H9 (cell line): ENCODE data around the gene EPB41L2. TPM values are rescaled to one million over a fixed set of nuclear protein-coding genes. Genes with fewer than 3 reads are reported as not detected.

Source experiments
- DNase-seq: peaks from one replicate; pipeline ENCODE4 v3.0.0-alpha.2; 2017
- H2AFZ ChIP-seq: one replicate; pipeline ENCODE4 v1.6.1; 2013; ENCODE audit warnings: mild to moderate bottlenecking, low read length, control low read depth, moderate library complexity
- H2AK5ac ChIP-seq: 2 replicates; pipeline ENCODE4 v1.6.1; 2013; ENCODE audit warnings: low read length, control low read depth, mixed read lengths; ENCODE audit not compliant: insufficient read length
- H2BK120ac ChIP-seq: one replicate; pipeline ENCODE4 v1.6.1; 2013; ENCODE audit warnings: low read depth, mild to moderate bottlenecking, low read length, control low read depth, inconsistent platforms; ENCODE audit not compliant: poor library complexity, severe bottlenecking
- H2BK12ac ChIP-seq: 2 replicates; pipeline ENCODE4 v1.6.1; 2013; ENCODE audit warnings: low read length, control low read depth, mixed read lengths, low read depth; ENCODE audit not compliant: insufficient read length
- H2BK15ac ChIP-seq: 2 replicates; pipeline ENCODE4 v1.6.1; 2013; ENCODE audit warnings: low read depth, low read length, control low read depth
- H2BK20ac ChIP-seq: one replicate; pipeline ENCODE4 v1.6.1; 2013; ENCODE audit warnings: low read depth, mild to moderate bottlenecking, low read length, control low read depth, inconsistent platforms; ENCODE audit not compliant: poor library complexity, severe bottlenecking
- H2BK5ac ChIP-seq: 2 replicates; pipeline ENCODE4 v1.6.1; 2013; ENCODE audit warnings: low read length, control low read depth, mixed read lengths; ENCODE audit not compliant: insufficient read length
- H3K14ac ChIP-seq: 2 replicates; pipeline ENCODE4 v1.6.1; 2013; ENCODE audit warnings: low read length, control low read depth; ENCODE audit not compliant: insufficient read depth
- H3K18ac ChIP-seq: 2 replicates; pipeline ENCODE4 v1.6.1; 2013; ENCODE audit warnings: low read depth, mild to moderate bottlenecking, mixed read lengths, low read length, control low read depth; ENCODE audit not compliant: insufficient read length
- H3K23ac ChIP-seq: 2 replicates; pipeline ENCODE4 v1.6.1; 2013; ENCODE audit warnings: low read length, control low read depth, mixed read lengths, low read depth; ENCODE audit not compliant: insufficient read length
- H3K23me2 ChIP-seq: 2 replicates; pipeline ENCODE4 v1.6.1; 2013; ENCODE audit warnings: low read depth, mild to moderate bottlenecking, mixed read lengths, low read length, control low read depth; ENCODE audit not compliant: insufficient read length, poor library complexity, severe bottlenecking
- H3K27ac ChIP-seq: 2 replicates; pipeline ENCODE4 v1.5.1; 2013; ENCODE audit warnings: low read length, control low read depth, mixed read lengths, low read depth; ENCODE audit not compliant: insufficient read length
- H3K27me3 ChIP-seq: 2 replicates; pipeline ENCODE4 v1.6.1; 2013; ENCODE audit warnings: low read length, control low read depth, inconsistent platforms; ENCODE audit not compliant: insufficient read depth
- H3K4ac ChIP-seq: 2 replicates; pipeline ENCODE4 v1.6.1; 2013; ENCODE audit warnings: low read depth, mild to moderate bottlenecking, control low read depth, inconsistent platforms, low read length, moderate library complexity
- H3K4me1 ChIP-seq: 2 replicates; pipeline ENCODE4 v1.6.1; 2013; ENCODE audit warnings: low read length, control low read depth, inconsistent platforms; ENCODE audit not compliant: insufficient read depth
- H3K4me2 ChIP-seq: 2 replicates; pipeline ENCODE4 v1.6.1; 2013; ENCODE audit warnings: low read length, control low read depth, mixed read lengths; ENCODE audit not compliant: insufficient read length, insufficient read depth
- H3K56ac ChIP-seq: 2 replicates; pipeline ENCODE4 v1.6.1; 2013; ENCODE audit warnings: low read depth, mild to moderate bottlenecking, mixed read lengths, low read length, control low read depth; ENCODE audit not compliant: insufficient read length
- H3K79me1 ChIP-seq: 2 replicates; pipeline ENCODE4 v1.6.1; 2013; ENCODE audit warnings: low read depth, mild to moderate bottlenecking, moderate library complexity, low read length, control low read depth, inconsistent platforms; ENCODE audit not compliant: insufficient read depth, poor library complexity, severe bottlenecking
- H3K79me2 ChIP-seq: 2 replicates; pipeline ENCODE4 v1.6.1; 2013; ENCODE audit warnings: low read length, control low read depth, inconsistent platforms; ENCODE audit not compliant: insufficient read depth
- H3K9ac ChIP-seq: 2 replicates; pipeline ENCODE4 v1.6.1; 2013; ENCODE audit warnings: low read length, control low read depth, mixed read lengths; ENCODE audit not compliant: insufficient read length; ENCODE audit errors: extremely low read depth
- H3K9me3 ChIP-seq: one replicate; pipeline ENCODE4 v1.6.1; 2013; ENCODE audit warnings: low read depth, low read length, inconsistent platforms; ENCODE audit not compliant: control insufficient read depth
- H3T11ph ChIP-seq: one replicate; pipeline ENCODE4 v1.6.1; 2013; ENCODE audit warnings: mild to moderate bottlenecking, low read length, control low read depth, inconsistent platforms
- H4K20me1 ChIP-seq: one replicate; pipeline ENCODE4 v1.6.1; 2013; ENCODE audit not compliant: control insufficient read depth, insufficient read length, insufficient read depth
- H4K5ac ChIP-seq: 2 replicates; pipeline ENCODE4 v1.6.1; 2013; ENCODE audit warnings: low read depth, mild to moderate bottlenecking, mixed read lengths, low read length, control low read depth; ENCODE audit not compliant: insufficient read length
- H4K8ac ChIP-seq: replicated peaks from 2 replicates; pipeline ENCODE4 v1.6.1; 2013; ENCODE audit warnings: low read length, control low read depth, mixed read lengths, low read depth; ENCODE audit not compliant: insufficient read length
- H4K91ac ChIP-seq: 2 replicates; pipeline ENCODE4 v1.6.1; 2013; ENCODE audit warnings: low read depth, mild to moderate bottlenecking, moderate library complexity, mixed read lengths, low read length, control low read depth; ENCODE audit not compliant: insufficient read length
- H3K27ac Mint-ChIP-seq, 3 experiments: 2 replicates in 2 of 3; 3 replicates in 1 of 3; pipeline ENCODE4 v1.8.0; 2020 to 2021; ENCODE audit warnings: mixed read lengths in 3 of 3, mild to moderate bottlenecking in 1 of 3, moderate library complexity in 1 of 3
- H3K27me3 Mint-ChIP-seq: 2 replicates; pipeline ENCODE4 v1.8.0; 2021; ENCODE audit warnings: low read depth, mild to moderate bottlenecking, moderate library complexity, mixed read lengths
- H3K36me3 Mint-ChIP-seq, 3 experiments: 2 replicates in 2 of 3; 3 replicates in 1 of 3; pipeline ENCODE4 v1.8.0; 2020 to 2021; ENCODE audit warnings: low read depth in 3 of 3, mixed read lengths in 3 of 3; ENCODE audit not compliant: insufficient read depth in 1 of 3
- H3K4me1 Mint-ChIP-seq, 2 experiments: 2 replicates each; pipeline ENCODE4 v1.8.0; 2020; ENCODE audit warnings: mixed read lengths in 2 of 2
- H3K4me3 Mint-ChIP-seq, 2 experiments: 2 replicates in 1 of 2; 3 replicates in 1 of 2; pipeline ENCODE4 v1.8.0; 2020 to 2021; ENCODE audit warnings: mild to moderate bottlenecking in 2 of 2, mixed read lengths in 2 of 2, moderate library complexity in 1 of 2
- H3K9me3 Mint-ChIP-seq, 2 experiments: 2 replicates in 1 of 2; 3 replicates in 1 of 2; pipeline ENCODE4 v1.8.0; 2020; ENCODE audit warnings: mild to moderate bottlenecking in 2 of 2, mixed read lengths in 2 of 2, moderate library complexity in 1 of 2
- CTCF ChIP-seq: fragments of 200-600 bp; sonication (generic); conservative IDR thresholded peaks from 3 replicates; pipeline ENCODE4 v1.8.0; 2021; ENCODE audit warnings: antibody characterized with exemption, mild to moderate bottlenecking
- WGBS: extraction: QIAGEN DNeasy Blood & Tissue Kit; methylation state at CpG from one replicate; pipeline ENCODE4 v1.1.7; 2013; ENCODE audit warnings: missing lambda C conversion rate, low lambda C conversion rate, mixed read lengths; ENCODE audit not compliant: insufficient read length; ENCODE audit errors: extremely low coverage; 5-methylcytosine and 5-hydroxymethylcytosine counted together
- total RNA-seq: library from RNA; stranded (reverse); gene quantifications from 2 replicates; pipeline ENCODE4 v1.2.1, GENCODE V29; 2021

Gene EPB41L2
- total RNA-seq, 1 experiment from 2014 or later = 90.2 TPM

- peaks cover 17 to 21% of the 10 kb centered on the region in 2 experiments for H3K4me1 Mint-ChIP-seq
- Histone ChIP-seq H3K14ac (no peak overlapping the region), H3K23ac (no peak overlapping the region), H4K91ac (no peak overlapping the region), H2BK120ac (no peak overlapping the region), H4K8ac (no peak overlapping the region), H3K18ac (no peak overlapping the region), H3K27me3 (no peaks in the 10 kb centered on the region), H2BK20ac (no peak overlapping the region), H3T11ph (no peak overlapping the region), H3K27ac (no peak overlapping the region), H2BK15ac (no peak overlapping the region), H3K4me1 (peaks cover 6% of the 10 kb centered on the region; the same call in 1 of the 2 replicates), H3K79me1 (no peaks in the 10 kb centered on the region), H3K9ac (no peak overlapping the region), H2BK12ac (no peak overlapping the region), H3K4me2 (no peak overlapping the region), H2AFZ (no peak overlapping the region), H2AK5ac (no peak overlapping the region), H3K9me3 (no peaks in the 10 kb centered on the region), H3K56ac (no peak overlapping the region), H4K5ac (no peak overlapping the region), H2BK5ac (no peak overlapping the region), H3K79me2 (no peaks in the 10 kb centered on the region), H3K23me2 (no peaks in the 10 kb centered on the region), H4K20me1 (no peaks in the 10 kb centered on the region), H3K4ac (no peak overlapping the region)
- no peak for DNase-seq
- H3K36me3 Mint-ChIP-seq = peaks cover 0 to 7% (median 6%) of the 10 kb centered on the region in 3 experiments; a peak in 3 of 7 replicates
- TF ChIP-seq CTCF = no peak
- no peaks in the 10 kb centered on the region for H3K9me3 Mint-ChIP-seq
- WGBS = no CpG with 5 or more reads among the region's 4 CpGs
- H3K27me3 Mint-ChIP-seq = no peaks in the 10 kb centered on the region
- no peak overlapping the region for H3K27ac Mint-ChIP-seq
- H3K4me3 Mint-ChIP-seq = no peak overlapping the region
These were observed 115.6 kb downstream of the EPB41L2 start for GRCh38 chr6:130947464-130947863.
